Smooth muscle cell (in vitro differentiated cells): Measurements from ENCODE around the gene QSER1. TPM values are rescaled to one million over a fixed set of nuclear protein-coding genes. Genes with fewer than 3 reads are reported as not detected.
A peak's percentile ranks its signal among the peaks of the same experiment; 100 is the strongest.

ENCODE experiments used
- DNase-seq: peaks from one replicate; lab custom pipeline; 2025; ENCODE audit not compliant: unreplicated experiment; lab: John Stamatoyannopoulos, UW
- H2AFZ ChIP-seq: fragments of 200-600 bp; sonication (generic); 2 replicates; pipeline ENCODE4 v1.6.0; 2016; ENCODE audit warnings: antibody characterized with exemption, low read depth, mild to moderate bottlenecking
- H3F3A ChIP-seq: fragments of 200-600 bp; sonication (generic); 2 replicates; pipeline ENCODE4 v1.6.0; 2017; ENCODE audit warnings: antibody characterized with exemption, low read depth
- H3K27ac ChIP-seq: fragments of 200-600 bp; sonication (generic); 2 replicates; pipeline ENCODE4 v1.5.1; 2016; ENCODE audit warnings: low read depth, mild to moderate bottlenecking
- H3K27me3 ChIP-seq: fragments of 200-600 bp; sonication (generic); 2 replicates; pipeline ENCODE4 v1.6.1; 2016; ENCODE audit warnings: low read depth, mild to moderate bottlenecking
- H3K36me3 ChIP-seq: fragments of 200-600 bp; sonication (generic); 2 replicates; pipeline ENCODE4 v1.5.1; 2016; ENCODE audit warnings: low read depth
- H3K4me1 ChIP-seq: fragments of 200-600 bp; sonication (generic); 2 replicates; pipeline ENCODE4 v1.5.1; 2016; ENCODE audit warnings: low read depth
- H3K4me2 ChIP-seq: fragments of 200-600 bp; sonication (generic); 2 replicates; pipeline ENCODE4 v1.6.0; 2016; ENCODE audit warnings: mild to moderate bottlenecking
- H3K4me3 ChIP-seq: fragments of 200-600 bp; sonication (generic); 2 replicates; pipeline ENCODE4 v1.5.1; 2016; ENCODE audit warnings: mild to moderate bottlenecking
- H3K79me2 ChIP-seq: fragments of 200-600 bp; sonication (generic); 2 replicates; pipeline ENCODE4 v1.6.0; 2016; ENCODE audit warnings: low read depth, mild to moderate bottlenecking
- H3K9ac ChIP-seq: fragments of 200-600 bp; sonication (generic); 2 replicates; pipeline ENCODE4 v1.6.0; 2016; ENCODE audit warnings: low read depth
- H3K9me3 ChIP-seq: fragments of 200-600 bp; sonication (generic); replicated peaks from 2 replicates; pipeline ENCODE4 v1.5.1; 2016; ENCODE audit warnings: low read depth
- H4K20me1 ChIP-seq: fragments of 200-600 bp; sonication (generic); 2 replicates; pipeline ENCODE4 v1.6.0; 2016; ENCODE audit warnings: low read depth
- CTCF ChIP-seq: fragments of 200-600 bp; sonication (generic); IDR thresholded peaks from 2 replicates; pipeline ENCODE4 v1.5.1; 2017; ENCODE audit warnings: borderline replicate concordance, mild to moderate bottlenecking, antibody characterized with exemption; ENCODE audit not compliant: insufficient read depth, poor library complexity, severe bottlenecking
- WGBS: methylation state at CpG from one replicate; pipeline ENCODE4 v1.1.7; 2016; ENCODE audit warnings: low lambda C conversion rate; 5-methylcytosine and 5-hydroxymethylcytosine counted together
- polyA plus RNA-seq: library from polyadenylated mRNA; unstranded; fragments of >200 nt; fragmentation: Nextera tagmentation; extraction: Ambion mirVana; gene quantifications from 2 replicates; pipeline ENCODE4 v1.2.1, GENCODE V29; 2016
- total RNA-seq: library from RNA; depleted of rRNA; stranded (reverse); fragments of >200 nt; gene quantifications from 2 replicates; pipeline ENCODE4 v1.2.3, GENCODE V29; 2014

QSER1 gene
- total RNA-seq: 31.6 and 37.6 TPM in 2 replicates
- 4.1 and 5.8 TPM in 2 replicates for polyA plus RNA-seq

- Histone ChIP-seq H3K9ac (peak within 1 kb of the TSS; percentile 84), H3K4me2 (peak within 1 kb of the TSS; percentile 95), H3K4me1 (peaks cover 16% of the 10 kb centered on the region), H3K9me3 (no peaks in the 10 kb centered on the region), H3K27ac (peak within 1 kb of the TSS; percentile 80), H3K27me3 (no peaks in the 10 kb centered on the region), H3K4me3 (peak within 1 kb of the TSS; percentile 93), H2AFZ (peak within 1 kb of the TSS; percentile 92), H3K79me2 (peaks cover 44% of the 10 kb centered on the region), H3F3A (no peaks in the 10 kb centered on the region), H3K36me3 (no peaks in the 10 kb centered on the region), H4K20me1 (peaks cover 12% of the 10 kb centered on the region)
- no peak for TF ChIP-seq CTCF
- WGBS: 1% methylated on average over 62 of the region's 91 CpGs
- peak; percentile 55 for DNase-seq
Observed at GRCh38 chr11:32892355-32893092, at the start of gene QSER1. Gene QSER1, plus strand, starts transcription at chr11:32892811. Its CDS starts 315 bp downstream, at chr11:32893126.

- H3K4me3 ChIP-seq: no peak overlapping the region
- TF ChIP-seq CTCF: no peak
- no peaks in the 10 kb centered on the region for H3K9me3 ChIP-seq
- H4K20me1 ChIP-seq: no peaks in the 10 kb centered on the region
- H3K79me2 ChIP-seq: no peaks in the 10 kb centered on the region
- WGBS: 85% methylated on average over 3 of the region's 3 CpGs
- no peaks in the 10 kb centered on the region for H3K36me3 ChIP-seq
- H3K27me3 ChIP-seq: no peaks in the 10 kb centered on the region
- no peak overlapping the region for H2AFZ ChIP-seq
- peaks cover 6% of the 10 kb centered on the region for H3K4me1 ChIP-seq
- H3K9ac ChIP-seq: no peak overlapping the region
- H3K4me2 ChIP-seq: no peak overlapping the region
- H3K27ac ChIP-seq: no peak overlapping the region
- no peaks in the 10 kb centered on the region for H3F3A ChIP-seq
- no peak for DNase-seq
Observed at GRCh38 chr11:32843544-32843943, 49.1 kb upstream of the QSER1 start.

GRCh38 chr11:32847511-32847910 is 45.1 kb upstream of the QSER1 start:
- H3K27me3 ChIP-seq: no peaks in the 10 kb centered on the region
- H3F3A ChIP-seq: no peaks in the 10 kb centered on the region
- H3K4me2 ChIP-seq: no peak overlapping the region
- WGBS: 91% methylated on average over 2 of the region's 2 CpGs
- H3K4me1 ChIP-seq: no peaks in the 10 kb centered on the region
- no peaks in the 10 kb centered on the region for H3K79me2 ChIP-seq
- no peak overlapping the region for H3K4me3 ChIP-seq
- TF ChIP-seq CTCF: no peak
- H3K9ac ChIP-seq: no peak overlapping the region
- no peak overlapping the region for H2AFZ ChIP-seq
- H4K20me1 ChIP-seq: no peaks in the 10 kb centered on the region
- no peak for DNase-seq
- H3K9me3 ChIP-seq: no peaks in the 10 kb centered on the region
- H3K36me3 ChIP-seq: no peaks in the 10 kb centered on the region
- H3K27ac ChIP-seq: no peak overlapping the region

GRCh38 chr11:32849761-32850160 is 42.9 kb upstream of the QSER1 start:
- no peaks in the 10 kb centered on the region for H3K79me2 ChIP-seq
- H3K9ac ChIP-seq: no peak overlapping the region
- H3F3A ChIP-seq: no peaks in the 10 kb centered on the region
- no peaks in the 10 kb centered on the region for H4K20me1 ChIP-seq
- no peak overlapping the region for H3K27ac ChIP-seq
- TF ChIP-seq CTCF: no peak
- no peaks in the 10 kb centered on the region for H3K36me3 ChIP-seq
- WGBS: 95% methylated on average over 1 of the region's 1 CpG
- peaks cover 2% of the 10 kb centered on the region for H3K27me3 ChIP-seq
- H3K4me2 ChIP-seq: no peak overlapping the region
- DNase-seq: no peak
- no peak overlapping the region for H2AFZ ChIP-seq
- no peaks in the 10 kb centered on the region for H3K4me1 ChIP-seq
- H3K4me3 ChIP-seq: no peak overlapping the region
- H3K9me3 ChIP-seq: no peaks in the 10 kb centered on the region
